Activated T-cell treated with anti-CD3 and anti-CD28 coated beads, Interleukin-2, amount 50 U/mL, for 24 hours (primary cell): ENCODE measurements around the gene AHCYL1.

Experiments used
- DNase-seq: peaks from one replicate; pipeline ENCODE4 v3.0.0-alpha.2; 2020
- H3K27ac Mint-ChIP-seq: 2 replicates; pipeline ENCODE4 v1.8.0; 2020; ENCODE audit warnings: mild to moderate bottlenecking, mixed read lengths
- H3K27me3 Mint-ChIP-seq: 2 replicates; pipeline ENCODE4 v1.8.0; 2020; ENCODE audit warnings: mixed read lengths
- H3K36me3 Mint-ChIP-seq: 2 replicates; pipeline ENCODE4 v1.8.0; 2020; ENCODE audit warnings: low read depth, mixed read lengths
- H3K4me1 Mint-ChIP-seq: 2 replicates; pipeline ENCODE4 v1.8.0; 2020; ENCODE audit warnings: low read depth, mixed read lengths
- H3K4me3 Mint-ChIP-seq: 2 replicates; pipeline ENCODE4 v1.8.0; 2020; ENCODE audit warnings: mild to moderate bottlenecking, moderate library complexity, mixed read lengths
- H3K9me3 Mint-ChIP-seq: 2 replicates; pipeline ENCODE4 v1.8.0; 2020; ENCODE audit warnings: mixed read lengths

AHCYL1 gene

DNA sequence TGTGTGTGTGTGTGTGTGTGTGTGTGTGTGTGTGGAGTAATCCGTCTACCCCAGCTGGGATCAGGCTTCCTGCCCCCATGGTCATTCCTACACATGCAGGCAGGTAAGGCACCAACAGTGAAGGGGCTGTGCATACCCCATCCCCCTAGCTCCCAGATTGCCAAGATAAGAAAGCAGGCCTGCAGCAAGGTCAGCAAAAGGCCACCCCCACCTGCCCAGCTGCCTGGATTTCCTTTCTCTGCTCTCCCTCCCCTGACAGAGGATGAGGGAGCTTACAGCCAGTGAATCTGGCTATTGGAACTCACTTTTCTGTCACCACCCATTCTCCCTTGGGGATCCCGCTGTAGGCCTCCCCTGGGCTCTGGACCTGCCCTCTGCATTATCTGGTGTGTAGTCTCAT, 78.0 kb downstream of the AHCYL1 start:
- Mint-ChIP-seq H3K27ac (no peak overlapping the region), H3K4me1 (no peaks in the 10 kb centered on the region), H3K36me3 (peaks cover 36% of the 10 kb centered on the region), H3K9me3 (no peaks in the 10 kb centered on the region), H3K27me3 (peaks cover 19% of the 10 kb centered on the region), H3K4me3 (no peak overlapping the region)
- DNase-seq = no peak

DNA sequence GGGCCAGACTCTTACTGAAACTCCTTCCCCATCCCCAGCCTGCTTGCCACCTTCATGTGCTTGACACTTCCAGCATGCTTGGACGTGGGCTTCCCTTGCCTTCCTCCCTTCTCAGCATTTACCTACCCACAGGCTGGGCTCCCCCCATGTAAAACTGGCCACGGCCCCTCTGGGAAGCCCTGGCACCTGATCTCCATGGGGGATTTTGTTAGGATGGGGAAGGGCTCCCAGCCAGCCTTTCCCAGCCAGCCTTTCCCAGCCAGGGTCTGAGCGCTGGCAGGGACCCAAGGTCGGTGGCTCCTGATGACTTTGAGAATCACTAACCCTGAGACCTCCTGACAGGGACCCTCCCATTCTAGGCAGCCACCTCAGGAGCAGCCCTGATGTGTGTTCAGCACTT, 79.2 kb downstream of the AHCYL1 start:
- Mint-ChIP-seq H3K36me3 (peaks cover 26% of the 10 kb centered on the region), H3K27ac (no peak overlapping the region), H3K4me1 (peaks cover 9% of the 10 kb centered on the region), H3K9me3 (no peaks in the 10 kb centered on the region), H3K27me3 (peaks cover 30% of the 10 kb centered on the region), H3K4me3 (no peak overlapping the region)
- DNase-seq = no peak

DNA sequence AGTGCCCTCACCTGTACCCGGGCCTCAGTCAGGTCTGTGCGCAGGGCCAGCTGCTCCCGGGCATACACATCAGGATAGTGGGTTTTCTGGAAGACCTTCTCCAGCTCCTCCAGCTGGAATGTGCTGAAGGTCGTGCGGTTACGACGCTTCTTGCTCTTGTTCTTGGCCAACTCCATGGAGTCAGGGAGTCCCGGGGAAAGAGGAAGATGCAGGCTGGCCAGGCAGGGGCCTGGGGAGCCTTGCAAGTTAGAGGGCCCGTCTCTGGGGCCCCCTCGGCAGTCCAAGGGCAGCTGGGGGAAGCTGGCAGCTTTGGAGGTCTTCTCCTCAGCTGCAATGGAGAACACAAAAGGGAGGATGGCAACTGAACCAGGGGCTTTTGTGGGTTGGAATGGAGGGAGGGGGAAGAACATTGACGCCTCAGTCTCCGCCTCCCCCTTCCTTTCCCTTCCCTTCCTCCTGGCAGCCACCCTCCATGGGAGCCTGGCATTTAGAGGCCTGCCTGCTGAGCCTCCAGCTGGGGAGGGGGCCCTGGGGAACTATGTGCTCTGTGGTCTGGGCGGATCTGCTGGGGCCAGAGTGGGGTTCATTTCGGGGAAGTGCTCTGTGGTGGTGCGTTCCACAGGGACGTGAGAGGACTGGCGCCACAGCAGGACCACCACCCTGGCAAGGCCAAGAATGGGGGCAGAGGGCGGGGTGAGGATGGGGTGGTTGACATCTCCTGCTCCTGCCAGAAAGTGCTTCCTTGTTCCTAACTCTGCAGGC, 80.2 kb downstream of the AHCYL1 start:
- Mint-ChIP-seq H3K9me3 (no peaks in the 10 kb centered on the region), H3K36me3 (peaks cover 19% of the 10 kb centered on the region), H3K4me3 (no peak overlapping the region), H3K27ac (no peak overlapping the region), H3K4me1 (peaks cover 16% of the 10 kb centered on the region), H3K27me3 (peaks cover 40% of the 10 kb centered on the region)
- DNase-seq = no peak

DNA sequence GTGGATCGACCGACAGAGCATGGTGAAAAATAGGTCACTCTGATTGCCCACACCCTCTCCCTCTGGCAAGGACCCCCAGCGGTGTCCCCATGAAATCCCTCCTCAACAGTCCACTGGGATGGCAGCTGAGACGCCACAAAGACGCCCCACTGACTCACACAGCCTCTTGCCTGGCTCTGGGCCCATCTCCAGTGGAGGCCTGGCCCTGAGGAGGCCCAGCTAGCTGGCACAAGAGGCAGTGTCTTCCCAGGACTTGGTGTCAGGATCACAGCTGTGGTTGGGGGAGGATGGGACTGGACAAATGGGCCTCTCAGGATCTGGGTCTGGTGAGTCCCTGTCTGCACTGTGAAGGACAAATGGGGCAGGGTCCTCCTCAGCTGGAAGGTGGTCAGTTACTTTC, 81.3 kb downstream of the AHCYL1 start:
- Mint-ChIP-seq H3K4me1 (peaks cover 18% of the 10 kb centered on the region), H3K36me3 (peaks cover 10% of the 10 kb centered on the region), H3K4me3 (no peak overlapping the region), H3K27me3 (peaks cover 46% of the 10 kb centered on the region), H3K9me3 (no peaks in the 10 kb centered on the region), H3K27ac (no peak overlapping the region)
- DNase-seq = no peak

DNA sequence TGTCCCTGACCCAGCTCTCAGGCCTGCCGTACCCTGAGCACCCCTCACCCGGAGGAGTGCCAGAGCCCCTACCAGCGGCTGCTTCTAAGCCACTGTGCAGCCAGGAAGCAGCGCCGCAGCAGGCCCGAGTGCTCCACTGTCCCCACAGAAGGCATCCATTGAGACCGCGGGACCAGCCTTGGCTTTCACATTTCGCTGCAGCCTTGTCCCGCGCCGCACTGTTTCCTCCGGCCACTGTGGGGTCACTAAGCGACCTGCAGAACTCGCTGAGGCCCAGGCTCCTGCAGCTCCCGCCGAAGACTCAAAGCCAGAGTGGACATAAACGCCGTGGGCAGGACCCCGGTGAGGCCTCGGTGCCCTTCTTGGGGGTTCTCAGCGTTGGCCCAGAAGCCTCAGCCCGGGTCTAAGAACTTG, 82.9 kb downstream of the AHCYL1 start:
- Mint-ChIP-seq H3K4me3 (no peak overlapping the region), H3K36me3 (no peaks in the 10 kb centered on the region), H3K9me3 (no peaks in the 10 kb centered on the region), H3K27me3 (peaks cover 62% of the 10 kb centered on the region), H3K4me1 (peaks cover 18% of the 10 kb centered on the region), H3K27ac (no peak overlapping the region)
- peak; percentile 41 for DNase-seq

DNA sequence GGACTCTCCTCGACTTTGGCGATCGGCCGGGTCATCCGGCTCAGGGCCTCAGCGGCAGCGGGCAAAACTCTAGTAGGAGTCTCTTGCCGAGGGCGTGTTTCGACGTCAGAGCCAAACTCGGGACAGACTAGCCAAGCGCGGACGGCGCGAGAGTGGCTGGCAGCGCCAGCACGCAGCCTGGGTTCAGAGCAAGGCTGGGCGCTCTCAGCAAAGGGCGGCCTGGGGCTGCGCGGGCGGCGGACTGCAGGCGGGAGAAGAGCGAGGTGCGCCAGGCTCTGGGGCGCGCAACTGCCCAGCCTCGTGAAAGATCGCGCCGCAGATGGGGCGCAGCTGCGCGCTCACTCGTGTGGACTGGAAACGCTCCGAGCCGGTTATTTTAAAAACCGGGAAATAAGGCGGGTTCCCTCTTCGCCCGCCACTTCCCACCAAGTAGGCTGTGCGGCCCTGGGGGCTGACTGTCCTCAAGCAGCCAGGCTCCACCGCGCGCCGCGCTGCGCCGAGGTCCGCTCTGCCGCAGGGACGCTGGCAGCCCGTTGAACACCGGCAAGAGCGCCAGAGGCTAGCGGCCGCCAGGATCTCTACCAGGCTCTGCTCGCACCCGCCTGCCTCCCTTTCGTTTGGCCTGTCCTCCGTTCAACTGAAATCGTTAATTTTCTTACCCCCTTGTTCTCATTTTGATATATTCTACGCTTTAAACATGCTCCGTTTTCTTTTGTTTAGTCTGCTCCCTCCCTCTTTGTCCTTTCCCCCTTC, 83.5 kb downstream of the AHCYL1 start:
- DNase-seq = peak; percentile 48
- H3K27me3 Mint-ChIP-seq = peaks cover 66% of the 10 kb centered on the region
- H3K4me3 Mint-ChIP-seq = peak overlapping the region; percentile 32
- H3K9me3 Mint-ChIP-seq = no peaks in the 10 kb centered on the region
- H3K4me1 Mint-ChIP-seq = peaks cover 18% of the 10 kb centered on the region
- no peaks in the 10 kb centered on the region for H3K36me3 Mint-ChIP-seq
- H3K27ac Mint-ChIP-seq = peak overlapping the region; percentile 6

DNA sequence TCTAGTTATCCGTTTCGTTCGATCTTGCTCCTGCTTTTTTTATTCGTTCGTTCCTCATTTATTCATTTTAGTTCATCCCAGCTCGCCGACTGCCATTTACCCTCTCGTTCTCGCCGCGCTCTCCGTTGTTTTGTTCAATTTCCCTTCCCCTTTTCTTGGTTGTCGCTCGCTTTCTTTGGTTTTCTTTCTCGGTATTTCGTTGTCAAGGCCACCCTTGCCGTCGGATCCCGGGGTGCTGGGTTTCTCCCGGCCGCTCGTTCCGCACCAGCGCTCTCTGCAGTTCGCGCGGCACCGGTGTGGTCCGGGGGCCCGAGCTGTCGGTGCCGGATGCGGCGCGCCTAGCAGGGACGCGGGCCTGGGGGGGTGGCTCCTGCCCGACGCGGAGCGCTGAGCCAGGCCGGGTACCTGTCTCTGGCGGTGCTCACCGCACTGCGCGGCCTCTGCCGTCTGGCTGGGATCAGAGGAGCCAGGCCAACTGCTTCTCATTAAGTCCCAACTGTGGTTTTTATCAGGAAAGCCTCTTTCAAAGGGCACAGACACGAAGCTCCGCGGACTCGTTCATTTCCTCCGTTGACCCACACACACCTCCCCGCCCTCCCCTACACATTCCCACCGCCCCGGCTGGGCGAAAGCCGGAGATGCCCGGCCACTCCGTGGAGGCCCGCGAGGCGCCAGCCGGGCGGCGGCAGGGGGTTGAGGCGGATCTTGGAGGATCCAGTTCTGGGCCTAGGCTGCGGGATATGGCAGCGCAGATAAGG, 84.3 kb downstream of the AHCYL1 start:
- H3K27me3 Mint-ChIP-seq = peaks cover 73% of the 10 kb centered on the region
- no peaks in the 10 kb centered on the region for H3K36me3 Mint-ChIP-seq
- no peaks in the 10 kb centered on the region for H3K9me3 Mint-ChIP-seq
- H3K4me1 Mint-ChIP-seq = peaks cover 18% of the 10 kb centered on the region
- peak overlapping the region; percentile 32 for H3K4me3 Mint-ChIP-seq
- DNase-seq = peak; percentile 57
- H3K27ac Mint-ChIP-seq = peak overlapping the region; percentile 6

DNA sequence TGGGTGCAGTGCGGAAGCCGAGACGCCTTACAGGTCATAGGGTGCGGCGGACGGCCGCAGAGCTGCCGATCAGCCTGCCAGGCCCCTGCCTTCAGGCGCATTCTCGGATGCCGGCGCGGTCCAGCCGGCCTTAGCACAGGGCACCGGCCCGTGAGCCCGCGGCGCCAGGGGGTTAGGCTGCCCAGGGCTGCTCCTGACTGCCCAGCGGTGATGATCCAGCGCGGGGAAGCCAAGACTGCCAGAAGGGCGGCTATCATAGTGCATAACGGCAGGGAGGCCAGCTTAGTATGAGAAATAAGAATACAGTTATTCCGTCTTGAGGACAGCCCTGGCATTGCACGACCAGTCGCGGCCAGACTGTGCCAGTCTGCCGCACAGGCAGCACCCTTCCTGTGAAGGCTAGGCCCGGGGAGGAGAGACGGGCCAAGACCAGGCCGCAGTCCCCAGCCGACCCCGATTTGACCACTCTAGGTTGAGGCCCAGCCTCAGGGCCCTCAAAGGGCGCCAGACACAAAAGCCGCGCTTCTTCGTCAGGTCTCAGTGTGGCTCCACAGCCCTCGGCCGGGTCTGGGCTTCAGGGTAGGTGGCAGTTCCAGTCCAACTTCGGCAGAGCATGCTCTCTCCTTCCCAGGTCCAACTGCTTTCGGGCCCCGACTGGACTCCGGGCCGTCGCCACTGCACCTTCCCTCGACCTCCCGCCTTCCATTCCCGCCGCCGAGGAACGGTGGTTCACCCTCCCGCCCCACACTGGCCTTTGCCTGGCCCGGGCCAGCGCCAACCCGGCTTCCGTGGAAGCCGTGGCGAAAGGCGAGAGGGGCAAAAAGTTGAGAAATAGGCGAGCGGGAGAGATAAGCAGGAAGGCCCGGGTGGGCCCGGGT, 85.1 kb downstream of the AHCYL1 start:
- Mint-ChIP-seq H3K9me3 (no peaks in the 10 kb centered on the region), H3K27ac (no peak overlapping the region), H3K27me3 (peaks cover 77% of the 10 kb centered on the region), H3K4me3 (peak overlapping the region; percentile 35), H3K4me1 (peaks cover 18% of the 10 kb centered on the region), H3K36me3 (no peaks in the 10 kb centered on the region)
- DNase-seq = peak; percentile 50

DNA sequence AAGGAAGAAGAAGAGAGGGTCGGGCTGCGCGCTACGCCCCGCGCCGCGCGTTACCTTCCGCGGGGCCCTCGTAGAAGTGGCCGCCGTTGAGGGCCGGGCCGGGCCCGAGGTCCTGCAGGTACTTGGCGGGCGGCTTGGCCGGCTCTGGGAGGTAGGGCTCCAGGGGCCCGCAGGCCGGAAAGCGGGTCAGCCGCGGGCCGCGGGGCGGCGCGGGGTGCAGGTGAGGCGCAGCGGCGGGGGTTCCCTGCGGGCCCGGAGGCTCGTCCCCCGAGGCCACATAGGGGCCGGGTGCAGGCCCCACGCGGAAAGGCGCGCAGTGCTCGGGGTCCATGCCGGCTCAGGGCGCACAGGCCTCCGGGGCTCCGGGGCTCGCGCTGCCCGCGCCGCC, 85.7 kb downstream of the AHCYL1 start:
- Mint-ChIP-seq H3K36me3 (no peaks in the 10 kb centered on the region), H3K27me3 (peaks cover 77% of the 10 kb centered on the region), H3K4me3 (peak overlapping the region; percentile 35)

DNA sequence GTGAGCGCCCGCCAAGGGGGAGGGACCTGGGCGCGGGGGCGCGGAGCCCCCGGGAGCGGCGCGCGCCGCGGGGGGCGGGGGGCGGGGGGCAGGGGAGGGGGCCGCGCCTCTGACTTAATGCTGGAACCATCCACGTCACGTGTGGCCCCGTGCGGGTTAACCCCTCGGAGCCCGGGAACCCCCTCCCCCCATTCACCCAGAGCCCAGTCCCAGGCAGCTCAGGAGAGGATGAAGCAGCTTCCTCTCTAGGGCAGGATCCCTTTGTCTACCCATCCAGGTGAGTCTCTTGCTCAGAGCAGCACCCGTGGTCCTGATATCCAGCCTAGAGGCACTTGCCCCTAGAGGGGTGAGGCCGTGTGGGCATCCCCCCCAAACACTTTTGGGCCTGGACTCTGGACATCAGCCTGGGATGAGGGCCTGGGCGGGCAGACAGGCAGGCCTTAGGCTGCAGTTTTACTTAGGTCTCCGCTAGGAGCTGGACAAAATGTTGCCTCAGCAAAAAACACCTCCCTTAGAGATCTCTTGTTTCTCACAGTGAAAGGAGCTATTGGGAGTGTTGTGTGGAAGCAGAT, 86.2 kb downstream of the AHCYL1 start, which contains the start of gene ALX3:
Gene ALX3 (minus strand): TSS at position 2 of the 572 bp plus-strand sequence. CDS start 60 bp downstream, outside the sequence.
- peak within 1 kb of the TSS; percentile 35 for H3K4me3 Mint-ChIP-seq
- no peaks in the 10 kb centered on the region for H3K36me3 Mint-ChIP-seq
- H3K27ac Mint-ChIP-seq = no peak within 1 kb of the TSS
- H3K27me3 Mint-ChIP-seq = peaks cover 81% of the 10 kb centered on the region
- no peak for DNase-seq
- H3K4me1 Mint-ChIP-seq = peaks cover 18% of the 10 kb centered on the region
- no peaks in the 10 kb centered on the region for H3K9me3 Mint-ChIP-seq

More for the DNA sequence above, 85.7 kb downstream of the AHCYL1 start:
- Mint-ChIP-seq H3K27ac (no peak overlapping the region), H3K9me3 (no peaks in the 10 kb centered on the region), H3K4me1 (peaks cover 18% of the 10 kb centered on the region)
- no peak for DNase-seq
